ENCODE data around the gene CISD2.

- no peak for TF ChIP-seq EZH2 (IDR thresholded peaks at IDR 0.05)
- no peak for TF ChIP-seq POLR2AphosphoS5 (IDR thresholded peaks at IDR 0.05; ENCODE audit: borderline replicate concordance, low read depth, low read length)
Observed at GRCh38 chr4:102860611-102861324, 8.0 kb upstream of the CISD2 start.
